ENCODE data around the gene ZDHHC14. TPM values are rescaled to one million over a fixed set of nuclear protein-coding genes. Genes with fewer than 3 reads are reported as not detected.
"Not testable (repeated sequence)": the region's sequence is repeated elsewhere in the genome, so short reads cannot be mapped to it uniquely, and the experiment has no call there.

The ZDHHC14 gene
- total RNA-seq, 1 experiment from 2014 or later: 8.1 TPM

DNA sequence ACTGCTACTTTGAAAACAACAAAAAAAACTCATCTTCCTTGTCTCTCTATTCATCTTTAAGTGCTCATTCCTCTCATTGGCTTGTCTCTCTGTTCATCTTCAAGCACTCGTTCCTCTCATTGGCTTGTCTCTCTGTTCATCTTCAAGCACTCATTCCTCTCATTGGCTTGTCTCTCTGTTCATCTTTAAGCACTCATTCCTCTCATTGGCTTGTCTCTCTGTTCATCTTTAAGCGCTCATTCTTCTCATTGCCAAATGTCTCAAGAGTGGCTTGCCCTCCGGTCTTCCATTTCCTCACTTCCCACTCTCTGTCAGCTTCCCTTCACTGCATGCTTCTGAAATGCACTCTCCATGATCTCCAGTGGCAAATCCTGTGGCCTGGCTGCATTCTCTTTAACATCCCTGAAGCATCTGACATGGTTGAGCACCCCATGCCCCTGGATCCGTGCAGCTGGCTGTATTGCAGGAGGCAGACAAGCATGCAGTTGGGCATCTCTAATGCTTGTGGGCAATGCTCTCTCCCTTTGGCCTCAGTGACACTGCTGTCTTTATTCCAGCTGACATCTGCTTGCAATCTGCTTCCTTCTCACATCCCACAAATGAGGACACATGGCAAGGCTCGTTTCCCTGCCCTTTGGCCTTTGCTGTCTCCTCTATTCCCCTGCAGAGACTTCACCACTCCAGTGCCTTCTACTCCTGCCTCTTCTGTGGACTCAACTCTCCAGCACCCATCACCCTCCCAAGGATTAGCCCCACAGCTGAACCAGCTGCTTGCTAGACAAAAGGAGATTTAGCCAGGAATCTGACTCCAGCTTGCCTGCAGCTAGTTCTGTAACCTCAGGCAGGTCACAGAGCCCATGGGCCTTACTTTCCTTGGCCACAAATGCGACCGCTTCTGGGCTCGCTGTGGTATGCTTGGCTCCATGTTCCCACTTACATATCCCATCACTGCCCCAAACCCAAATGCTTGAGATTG lies 298.9 kb downstream of the ZDHHC14 start:
- no peak for DNase-seq (ENCODE audit: low read depth)

DNA sequence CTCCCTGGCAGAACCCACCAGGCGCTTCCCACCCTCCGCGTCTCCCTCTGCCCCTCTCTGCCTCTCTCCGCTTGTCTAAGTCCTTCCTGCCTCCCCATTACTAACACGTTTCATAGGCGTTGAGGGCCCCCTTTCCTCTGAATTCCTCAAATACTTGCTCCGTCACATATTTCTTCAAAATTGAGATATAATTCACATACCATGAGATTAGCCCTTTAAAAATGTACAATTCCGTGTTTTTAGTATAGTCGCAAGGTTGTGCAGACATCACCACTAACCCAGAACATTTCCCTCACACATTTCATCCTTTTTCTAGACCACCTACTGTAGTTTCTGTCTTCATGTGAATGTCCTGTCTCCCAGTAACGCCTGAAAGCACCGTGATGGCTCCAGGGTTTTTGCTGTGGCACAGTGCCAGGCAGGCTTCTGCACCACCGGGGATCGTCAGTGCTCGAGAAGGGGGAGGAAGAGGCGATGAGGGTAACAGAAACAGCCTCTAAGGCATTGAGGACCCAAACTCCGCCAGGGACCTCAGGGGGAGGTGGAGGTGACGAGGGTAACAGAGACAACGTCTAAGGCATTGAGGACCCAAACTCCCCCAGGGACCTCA lies 300.2 kb downstream of the ZDHHC14 start:
- DNase-seq (ENCODE audit: low read depth): no peak

DNA sequence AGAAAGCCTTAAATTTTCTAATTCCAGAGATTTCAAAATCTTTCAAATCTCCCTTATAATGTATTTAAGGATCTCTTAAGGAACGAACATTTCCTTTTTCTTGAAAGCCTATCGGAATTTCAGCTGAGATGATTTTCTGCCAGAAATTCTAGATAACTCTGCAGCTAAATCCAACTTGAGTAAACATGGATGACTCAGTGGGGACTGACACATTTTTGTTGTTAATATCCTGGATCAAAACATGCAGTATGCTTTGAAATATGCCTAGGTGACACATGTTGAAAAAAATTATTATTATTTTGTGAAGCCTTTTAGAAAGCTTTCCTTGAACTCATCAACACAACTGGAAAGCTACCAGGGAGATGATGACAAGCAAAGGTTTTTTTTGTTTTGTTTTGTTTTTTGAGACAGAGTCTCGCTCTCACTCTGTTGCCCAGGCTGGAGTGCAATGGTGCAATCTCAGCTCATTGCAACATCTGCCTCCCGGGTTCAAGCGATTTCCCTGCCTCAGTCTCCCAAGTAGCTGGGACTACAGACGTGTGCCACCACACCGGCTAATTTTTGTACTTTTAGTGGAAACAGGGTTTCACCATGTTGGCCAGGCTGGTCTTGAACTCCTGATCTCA lies 302.0 kb downstream of the ZDHHC14 start:
- no peak for DNase-seq (ENCODE audit: low read depth)

DNA sequence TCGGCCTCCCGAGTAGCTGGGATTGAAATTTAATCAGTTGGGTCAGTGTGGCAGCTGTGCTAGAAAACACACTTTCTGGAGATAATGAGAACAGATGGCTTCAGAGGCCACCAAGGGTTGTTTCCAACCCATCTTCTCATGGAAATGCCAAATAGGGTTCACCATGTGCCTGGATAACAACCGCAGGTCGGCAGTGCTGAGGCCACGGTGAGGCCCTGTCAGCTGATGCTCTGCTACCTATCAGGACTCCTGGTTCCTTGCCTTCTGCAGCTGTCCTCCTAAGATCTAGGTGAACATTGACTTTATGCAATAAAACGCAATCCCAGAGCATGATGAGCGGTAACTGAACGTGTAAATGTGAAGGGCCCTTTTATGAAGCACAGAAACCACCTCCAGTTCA lies 302.7 kb downstream of the ZDHHC14 start:
- DNase-seq (ENCODE audit: low read depth): no peak

DNA sequence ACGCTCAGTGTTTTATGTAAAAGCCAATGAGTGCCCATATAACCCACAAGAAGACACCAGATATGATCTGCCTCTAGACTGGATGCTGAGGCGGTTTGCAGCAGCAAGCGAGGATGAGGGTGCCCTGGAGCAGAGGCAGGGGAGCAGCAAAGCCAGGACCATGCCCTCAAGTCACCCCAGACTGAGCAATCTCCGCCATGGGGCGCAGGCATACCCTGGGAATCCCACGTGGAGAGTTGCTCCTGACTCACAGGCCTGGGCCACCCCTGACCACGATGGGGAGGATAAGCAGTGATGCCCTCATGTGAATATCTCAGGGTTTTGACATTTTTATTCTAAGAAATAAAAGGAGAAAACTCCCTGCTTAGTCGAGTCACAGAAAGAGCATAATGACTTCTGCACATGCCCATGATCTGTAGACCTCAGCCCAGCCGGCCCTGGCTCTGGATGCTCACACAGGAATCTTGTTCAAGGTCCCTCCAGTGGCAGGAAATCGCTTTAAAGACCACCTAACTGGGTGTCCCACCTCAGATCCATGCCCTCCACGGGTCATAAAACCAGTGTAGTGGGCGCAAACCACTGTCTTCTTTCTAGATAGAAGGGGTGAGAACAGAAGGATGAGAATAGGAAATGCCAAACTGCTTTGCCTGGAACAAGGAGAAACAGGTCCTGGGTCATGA lies 303.8 kb downstream of the ZDHHC14 start:
- no peak for DNase-seq (ENCODE audit: low read depth)

DNA sequence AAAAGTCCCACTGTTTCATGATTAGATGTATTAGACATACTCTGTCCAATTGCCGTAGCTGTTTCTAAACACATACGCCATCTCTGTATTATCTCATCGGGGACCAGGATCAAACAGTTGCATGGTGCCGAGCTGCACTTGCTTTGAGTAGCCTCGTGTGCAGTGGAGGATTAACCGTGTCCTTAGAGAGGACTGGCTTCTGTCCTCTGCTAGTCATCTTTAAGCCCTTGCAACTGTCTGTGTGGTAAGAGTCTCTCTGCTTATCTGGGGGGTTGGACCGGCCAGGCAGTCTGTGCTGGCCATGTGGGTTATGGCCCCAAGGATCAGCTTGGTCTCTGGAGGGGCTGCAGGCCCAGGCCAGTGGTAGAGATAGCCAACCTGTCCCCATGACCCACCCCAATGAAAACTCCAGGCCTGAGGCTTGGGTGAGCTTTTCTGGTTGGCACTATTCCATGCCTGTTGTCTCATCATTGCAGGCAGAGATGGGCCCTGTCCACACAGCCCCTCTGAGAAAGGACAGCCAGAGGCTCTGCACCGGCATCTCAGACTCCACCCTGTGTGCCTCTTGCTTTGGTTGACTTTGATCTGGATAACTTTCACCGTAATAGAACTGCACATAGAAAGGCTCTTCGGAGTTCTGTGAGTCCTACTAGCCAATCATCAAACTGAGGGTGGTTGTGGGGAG lies 304.7 kb downstream of the ZDHHC14 start:
- DNase-seq (ENCODE audit: low read depth): no peak

DNA sequence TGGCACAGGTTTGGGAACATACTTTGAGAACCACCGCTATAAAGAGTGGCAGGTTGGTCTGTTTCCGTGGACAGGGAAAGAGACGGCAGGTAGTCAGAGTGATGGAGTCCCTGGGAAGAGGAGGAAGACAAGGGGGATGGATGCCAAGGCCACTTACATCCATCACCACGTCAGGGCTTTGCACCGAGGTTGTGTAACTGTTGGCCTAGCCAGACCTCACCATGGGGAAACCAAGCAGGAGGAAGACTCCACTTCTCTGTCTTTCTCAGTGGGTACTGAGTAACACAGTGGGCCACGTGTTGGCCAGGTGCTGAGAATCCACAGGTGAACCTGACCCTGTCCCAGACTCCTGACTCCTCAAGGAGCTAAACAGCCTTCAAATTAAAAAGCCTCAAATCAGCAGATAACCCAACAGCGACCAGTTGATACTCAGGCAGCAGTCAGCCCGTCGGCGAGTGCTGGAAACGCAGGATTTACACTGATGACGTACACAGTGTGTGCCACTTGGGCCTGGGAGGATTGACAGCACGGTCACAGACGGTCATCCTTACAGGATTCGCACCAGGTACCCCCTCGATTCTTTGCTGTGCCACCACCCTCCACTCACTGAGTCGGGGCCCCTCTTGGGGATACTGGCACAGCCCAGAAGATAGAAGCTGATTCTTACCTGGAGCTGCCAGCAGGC lies 307.4 kb downstream of the ZDHHC14 start:
- DNase-seq (ENCODE audit: low read depth): no peak

DNA sequence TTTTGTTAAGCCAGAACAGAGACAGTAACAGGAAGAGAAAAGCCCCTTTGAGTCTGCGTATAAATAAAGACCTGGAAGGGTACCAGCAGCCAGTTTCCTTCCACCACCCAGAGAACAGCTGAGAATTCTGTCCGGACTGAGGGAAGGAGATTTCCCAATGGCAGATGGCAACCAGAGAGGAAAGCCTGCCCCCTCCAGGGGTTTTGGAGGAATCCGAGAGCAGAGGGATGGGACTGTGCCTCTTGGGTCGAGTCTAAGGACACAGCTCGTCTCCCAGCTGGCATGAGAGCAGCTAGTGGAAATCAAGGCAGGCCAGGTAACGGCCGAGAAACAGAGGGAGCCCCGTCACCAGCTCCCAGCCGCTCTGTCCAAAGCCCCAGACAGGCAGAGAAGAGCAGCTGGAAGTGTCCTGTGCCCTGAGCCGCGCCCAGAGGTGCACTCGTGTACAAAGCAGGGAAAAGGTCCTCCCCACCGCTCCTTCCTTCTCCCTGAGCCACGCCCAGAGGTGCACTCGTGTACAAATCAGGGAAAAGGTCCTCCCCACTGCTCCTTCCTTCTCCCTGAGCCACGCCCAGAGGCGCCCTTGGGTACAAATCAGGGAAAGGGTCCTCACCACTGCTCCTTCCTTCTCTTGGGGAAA lies 308.1 kb downstream of the ZDHHC14 start:
- no peak for DNase-seq (ENCODE audit: low read depth)

DNA sequence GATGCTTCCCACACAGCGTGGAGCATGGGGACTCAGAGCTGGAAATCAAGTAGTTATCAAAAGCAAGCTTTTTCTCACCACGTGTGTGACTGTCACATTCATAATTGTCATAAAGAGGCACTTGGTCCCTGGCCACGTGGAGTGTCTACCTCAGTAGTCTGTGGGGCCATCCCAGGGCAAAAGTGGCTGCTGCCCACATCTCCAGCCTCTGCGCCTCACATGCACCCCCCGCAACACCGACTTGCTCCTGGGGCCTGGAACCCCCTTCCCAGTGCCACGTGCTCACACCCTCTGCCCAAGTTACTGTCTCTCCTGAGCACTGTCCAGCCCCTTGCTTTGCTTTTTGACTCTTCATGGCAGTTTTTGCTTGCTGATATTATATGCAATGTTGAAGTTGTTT lies 308.9 kb downstream of the ZDHHC14 start:
- DNase-seq (ENCODE audit: low read depth): no peak

DNA sequence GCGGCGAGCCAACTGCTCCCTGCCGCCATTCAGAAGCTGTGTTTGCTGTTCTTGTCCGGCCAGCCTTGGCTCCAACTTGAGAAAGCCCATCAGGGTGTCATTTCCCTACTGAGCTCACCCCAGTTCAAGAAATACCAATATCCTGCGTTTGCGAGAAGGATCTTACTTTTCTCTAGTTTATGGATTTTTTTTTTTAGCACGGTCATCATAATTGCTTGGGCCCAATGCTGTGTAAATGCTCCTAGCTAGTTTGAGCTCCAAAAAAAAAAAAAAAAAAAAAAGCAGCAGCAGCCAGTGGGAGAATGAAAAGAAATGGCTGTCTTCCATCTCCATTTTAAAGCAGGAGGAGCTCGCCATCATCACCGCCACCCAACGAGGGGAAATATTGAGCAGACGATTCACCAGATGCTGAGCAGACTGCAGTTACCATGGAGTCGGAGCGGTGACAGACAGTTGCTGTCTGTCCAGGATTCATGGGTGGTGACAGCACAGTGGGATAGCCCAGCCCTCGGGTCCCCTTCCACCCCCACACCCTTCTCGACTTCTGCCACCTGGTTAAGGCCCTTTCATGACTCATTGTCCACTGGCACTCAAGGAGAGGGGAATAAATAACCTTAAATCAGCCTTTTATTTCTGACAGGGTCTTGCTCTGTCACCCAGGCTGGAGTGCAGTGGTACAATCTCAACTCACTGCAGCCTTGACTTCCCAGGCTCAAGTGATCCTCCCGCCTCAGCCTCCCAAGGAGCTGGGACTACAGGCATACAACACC lies 309.6 kb downstream of the ZDHHC14 start:
- no peak for DNase-seq (ENCODE audit: low read depth)

DNA sequence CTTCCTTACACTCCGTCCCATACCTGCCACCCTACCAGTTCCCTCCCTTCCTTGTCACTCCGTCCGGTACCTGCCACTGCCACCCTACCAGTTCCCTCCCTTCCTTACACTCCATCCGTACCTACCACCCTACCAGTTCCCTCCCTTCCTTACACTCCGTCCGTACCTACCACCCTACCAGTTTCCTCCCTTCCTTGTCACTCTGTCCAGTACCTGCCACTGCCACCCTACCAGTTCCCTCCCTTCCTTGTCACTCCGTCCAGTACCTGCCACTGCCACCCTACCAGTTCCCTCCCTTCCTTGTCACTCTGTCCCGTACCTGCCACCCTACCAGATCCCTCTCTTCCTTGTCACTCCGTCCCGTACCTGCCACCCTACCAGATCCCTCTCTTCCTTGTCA lies 310.6 kb downstream of the ZDHHC14 start:
- DNase-seq (ENCODE audit: low read depth): not testable (repeated sequence)

DNA sequence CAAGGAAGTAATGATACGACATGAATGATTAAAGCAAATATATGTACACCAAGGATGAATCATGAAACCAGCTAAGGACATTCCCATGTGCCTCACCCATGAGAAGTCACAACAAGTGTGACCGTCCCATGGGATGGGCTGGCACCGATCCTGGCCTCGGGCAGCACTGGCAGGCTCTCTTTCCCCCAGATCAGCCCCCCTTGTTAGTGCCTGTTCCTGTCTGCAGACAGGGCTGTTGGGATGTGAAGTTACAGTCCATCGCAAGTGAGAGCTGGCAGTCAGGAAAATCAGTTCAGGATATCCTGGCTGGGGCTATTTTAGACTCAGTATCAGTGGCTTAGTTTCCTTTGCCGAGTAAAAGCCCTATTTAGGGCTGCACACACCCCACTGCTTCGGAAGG lies 312.9 kb downstream of the ZDHHC14 start:
- no peak for DNase-seq (ENCODE audit: low read depth)

DNA sequence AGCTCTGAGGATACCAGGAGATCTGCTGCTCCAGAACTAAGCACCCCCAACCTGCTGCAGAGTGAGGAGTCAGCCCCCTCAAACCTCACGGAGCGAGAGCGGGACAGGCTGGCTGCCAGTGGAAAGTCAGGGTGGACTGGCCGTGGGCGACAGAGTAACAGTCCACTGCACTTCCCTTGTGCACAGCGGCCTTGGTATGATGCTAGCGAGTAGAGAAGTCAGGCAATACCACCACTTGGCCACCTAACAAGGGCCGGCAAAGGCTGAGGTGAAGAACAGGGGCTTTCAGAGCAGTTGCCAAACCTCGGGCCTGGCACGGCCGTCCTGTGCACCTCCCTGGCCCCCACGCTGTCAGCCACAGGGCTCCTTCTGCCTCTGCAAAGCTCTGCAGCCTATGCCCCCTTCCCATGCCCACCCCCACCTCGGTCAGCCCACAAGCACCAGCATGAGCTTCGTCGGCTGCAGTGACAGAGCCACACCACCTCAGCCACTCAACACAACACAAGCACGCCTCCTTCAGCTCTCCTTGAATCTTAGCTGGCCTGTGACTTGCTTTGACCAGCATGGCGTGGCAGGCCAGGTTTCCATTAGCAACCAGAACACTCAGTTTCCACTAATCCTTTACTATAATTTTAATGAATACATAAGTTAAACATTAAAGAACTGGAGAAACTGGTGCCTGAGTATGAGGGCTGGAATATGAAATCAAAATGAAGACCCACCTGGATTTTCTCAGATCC lies 314.5 kb downstream of the ZDHHC14 start:
- DNase-seq (ENCODE audit: low read depth): no peak

DNA sequence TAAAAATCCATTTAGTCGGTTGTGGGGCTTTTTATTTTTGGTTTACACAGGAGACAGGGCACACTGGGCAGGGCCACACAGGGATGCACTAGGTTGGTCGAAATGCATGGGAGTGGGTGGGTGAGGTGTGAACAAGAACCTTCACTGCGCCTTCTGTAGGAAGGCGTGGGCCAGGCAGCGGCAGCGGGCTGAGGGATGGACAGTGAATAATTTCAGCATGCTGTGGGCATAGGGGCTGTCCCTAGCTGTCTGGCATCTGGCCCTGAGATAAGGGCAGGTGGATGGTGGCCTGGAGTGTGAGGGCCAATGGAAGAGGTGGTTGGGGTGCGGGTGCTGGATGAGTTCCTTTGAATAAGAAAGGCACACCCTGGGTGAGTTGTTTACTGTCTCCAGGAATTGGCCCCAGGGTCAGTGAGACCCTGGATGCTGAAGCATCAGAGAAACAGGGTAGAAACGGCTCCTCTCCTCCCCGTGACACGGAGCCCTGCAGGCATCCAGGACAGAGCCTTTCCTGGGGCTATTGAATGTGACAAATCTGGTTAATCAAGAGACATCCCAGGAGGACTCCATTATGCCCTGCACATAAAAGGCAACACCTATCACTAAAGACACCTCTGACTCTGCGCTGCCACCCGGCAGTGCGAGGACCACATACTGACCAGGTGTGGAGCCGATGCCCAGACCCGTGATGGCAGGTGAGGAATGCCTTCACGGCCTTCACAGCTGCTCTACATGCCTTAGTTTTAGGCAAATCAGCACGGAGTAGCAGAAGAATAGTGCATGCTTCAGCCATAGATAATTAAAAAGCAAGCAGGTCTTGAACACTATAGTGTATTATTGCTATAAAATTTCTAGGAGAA lies 319.0 kb downstream of the ZDHHC14 start:
- DNase-seq (ENCODE audit: low read depth): no peak

DNA sequence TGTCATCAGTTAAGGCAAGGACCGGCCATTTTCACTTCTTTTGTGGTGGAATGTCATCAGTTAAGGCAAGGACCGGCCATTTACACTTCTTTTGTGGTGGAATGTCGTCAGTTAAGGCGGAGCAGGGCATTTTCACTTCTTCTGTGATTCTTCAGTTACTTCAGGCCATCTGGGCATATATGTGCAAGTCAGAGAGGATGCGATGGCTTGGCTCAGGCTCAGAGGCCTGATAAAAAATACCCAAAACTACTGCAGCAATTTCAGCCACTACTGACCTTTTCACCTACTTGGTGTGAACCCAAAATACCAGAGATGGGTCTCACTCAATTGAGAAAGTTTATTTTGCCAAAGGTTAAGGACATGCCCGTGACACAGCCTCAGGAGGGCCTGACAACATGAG lies 325.4 kb downstream of the ZDHHC14 start:
- not testable (repeated sequence) for DNase-seq (ENCODE audit: low read depth)

DNA sequence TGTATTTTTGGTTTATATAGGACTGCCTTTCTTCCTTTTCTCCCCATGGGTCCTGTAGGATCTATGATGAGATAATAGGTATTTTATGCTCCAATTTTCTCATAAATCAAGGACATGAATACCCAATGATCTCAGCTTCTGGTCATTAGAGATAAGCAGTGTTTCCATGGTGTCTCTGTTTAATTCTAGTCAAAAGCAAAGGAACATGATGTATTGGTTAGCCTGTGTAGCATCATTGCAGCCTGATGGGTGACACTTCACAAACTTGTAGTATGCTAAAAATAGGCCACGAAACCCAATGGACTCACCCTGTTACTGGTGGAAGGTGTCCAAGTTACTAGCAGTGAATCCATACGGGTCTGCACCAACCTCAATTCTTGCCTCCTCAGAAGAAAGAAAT lies 325.9 kb downstream of the ZDHHC14 start:
- no peak for DNase-seq (ENCODE audit: low read depth)

DNA sequence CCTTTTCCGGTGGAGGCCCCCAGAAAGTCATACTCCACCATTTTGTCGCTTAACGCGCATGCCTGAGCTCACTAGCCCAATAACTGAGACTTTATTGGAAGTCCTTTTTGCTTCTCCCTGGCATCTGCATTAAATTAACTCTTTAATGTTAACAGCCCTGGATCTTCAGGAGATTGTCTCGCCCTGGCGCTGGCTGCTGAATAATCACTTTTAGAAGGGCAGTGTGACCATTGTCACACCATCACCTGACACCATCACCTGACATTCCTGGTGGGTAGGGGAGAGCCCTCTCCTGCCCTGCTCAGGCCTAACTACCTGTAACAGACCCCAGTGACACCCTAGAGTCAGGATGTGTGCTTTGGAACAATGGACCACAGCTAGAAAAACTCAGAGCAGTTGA lies 326.6 kb downstream of the ZDHHC14 start:
- no peak for DNase-seq (ENCODE audit: low read depth)

DNA sequence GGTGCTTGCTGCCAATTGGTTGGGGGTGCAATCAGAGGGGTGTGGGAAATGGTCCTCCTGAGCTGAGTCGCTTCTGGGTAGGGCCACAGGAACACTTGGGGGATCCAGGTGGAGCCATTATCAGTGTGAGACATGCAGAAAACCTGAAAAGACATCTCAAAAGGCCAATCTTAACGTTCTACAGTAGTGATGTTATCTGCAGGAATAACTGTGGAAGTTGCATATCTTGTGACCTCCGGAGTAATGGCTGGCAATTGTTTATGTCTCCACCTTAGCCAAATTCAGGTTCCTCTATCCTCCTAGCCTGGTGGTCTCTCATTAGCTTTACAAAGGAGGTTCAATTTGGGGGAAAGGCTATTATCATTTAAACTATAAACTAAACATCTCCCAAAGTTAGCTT lies 327.2 kb downstream of the ZDHHC14 start:
- no peak for DNase-seq (ENCODE audit: low read depth)

All from HT1080 (cell line).